ENCODE measurements around the gene ORMDL2.
A peak's percentile ranks its signal among the peaks of the same experiment; 100 is the strongest.
"Not testable (repeated sequence)": the region's sequence is repeated elsewhere in the genome, so short reads cannot be mapped to it uniquely, and the experiment has no call there.

ORMDL2 gene

DNA sequence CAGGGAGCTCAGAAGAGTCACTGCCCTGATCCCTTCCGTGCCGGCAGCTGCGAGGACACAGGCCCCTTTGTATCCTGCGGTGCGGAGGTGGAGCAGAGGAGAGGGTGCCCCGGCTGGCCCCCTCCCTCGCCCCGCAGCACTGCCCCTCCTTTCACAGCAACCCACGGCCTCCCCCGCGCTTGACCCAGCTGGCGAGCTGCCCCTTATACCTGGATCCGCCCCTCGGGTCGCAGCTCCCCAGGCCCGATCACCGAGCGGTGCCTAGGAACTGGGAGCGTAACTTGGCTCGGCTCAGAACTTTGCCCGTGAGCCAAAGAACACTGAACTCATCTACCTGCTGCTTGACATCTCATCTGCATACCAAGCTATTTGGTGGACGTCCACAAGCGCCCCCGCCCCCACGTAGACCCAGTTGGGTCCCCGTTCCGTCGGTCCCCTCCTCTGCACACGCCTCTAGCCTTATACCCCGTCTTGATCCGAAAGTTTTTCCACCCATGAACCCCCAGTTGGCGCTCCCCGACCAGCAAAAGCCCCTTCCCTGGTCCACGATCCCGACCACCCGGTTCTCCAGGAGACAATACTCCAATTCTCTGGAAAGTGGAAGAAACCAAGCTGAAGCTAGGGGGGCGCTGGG, 12.2 kb downstream of the ORMDL2 start:
- DNase-seq (ENCODE audit: low read depth) = peak; percentile 14

DNA sequence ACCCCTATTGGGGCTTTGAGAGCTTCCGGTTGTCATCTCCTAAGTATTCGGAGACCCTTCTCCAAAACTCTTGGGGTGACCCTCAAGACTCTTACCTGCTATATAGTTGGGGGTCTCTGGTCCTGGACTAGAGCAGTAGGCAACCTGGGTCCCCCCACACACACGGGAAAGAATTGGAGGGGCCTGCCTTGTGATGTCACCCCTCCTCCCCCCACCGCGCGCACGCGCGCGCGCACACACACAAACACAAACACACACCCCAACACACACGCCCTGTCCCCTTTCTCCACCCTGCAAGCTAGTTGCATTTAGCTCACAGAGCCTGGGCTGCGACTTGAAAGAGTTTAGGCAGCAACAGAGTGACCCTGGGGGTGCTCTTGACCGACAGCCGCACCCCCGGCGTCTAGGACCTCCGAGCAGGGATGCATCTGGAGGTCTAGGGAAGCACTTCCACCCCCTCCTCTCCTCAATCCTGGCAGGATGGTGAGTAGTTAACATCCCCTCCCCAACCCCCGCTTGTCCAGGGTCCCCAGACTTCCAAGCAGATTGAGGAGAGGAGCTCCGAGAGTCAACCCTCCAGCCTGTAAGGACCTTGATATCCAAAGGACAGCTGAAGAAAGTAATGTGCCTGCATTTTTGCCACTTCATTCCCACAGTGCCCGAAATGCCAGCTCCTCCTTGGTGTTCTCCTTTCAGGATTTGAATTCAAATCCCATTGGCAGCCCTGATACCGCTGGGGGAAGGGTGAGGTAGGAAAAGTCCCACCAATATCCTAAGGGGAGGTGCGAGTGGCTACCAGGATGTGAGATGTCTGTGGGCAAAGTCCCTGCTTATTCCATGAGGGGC, 13.0 kb downstream of the ORMDL2 start:
- peak; percentile 39 for DNase-seq (ENCODE audit: low read depth)

DNA sequence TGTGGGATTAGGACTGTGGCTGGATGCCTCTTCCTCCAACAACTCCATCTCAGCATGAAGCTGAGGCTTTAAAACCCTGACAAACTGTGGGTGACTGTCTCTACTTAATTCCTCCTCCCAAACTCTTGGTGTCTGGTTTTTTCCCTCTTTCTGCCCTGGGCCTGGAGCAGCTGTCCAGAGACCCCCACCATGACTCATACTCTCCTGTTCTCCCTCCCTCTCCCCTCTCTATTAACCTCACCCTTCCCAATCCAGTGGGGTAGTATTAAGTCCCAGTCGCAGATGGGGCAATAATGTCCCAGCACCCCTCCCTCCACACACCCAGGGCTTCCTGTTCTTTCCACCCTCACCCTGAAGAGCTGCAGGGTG, 13.6 kb downstream of the ORMDL2 start:
- no peak for DNase-seq (ENCODE audit: low read depth)

DNA sequence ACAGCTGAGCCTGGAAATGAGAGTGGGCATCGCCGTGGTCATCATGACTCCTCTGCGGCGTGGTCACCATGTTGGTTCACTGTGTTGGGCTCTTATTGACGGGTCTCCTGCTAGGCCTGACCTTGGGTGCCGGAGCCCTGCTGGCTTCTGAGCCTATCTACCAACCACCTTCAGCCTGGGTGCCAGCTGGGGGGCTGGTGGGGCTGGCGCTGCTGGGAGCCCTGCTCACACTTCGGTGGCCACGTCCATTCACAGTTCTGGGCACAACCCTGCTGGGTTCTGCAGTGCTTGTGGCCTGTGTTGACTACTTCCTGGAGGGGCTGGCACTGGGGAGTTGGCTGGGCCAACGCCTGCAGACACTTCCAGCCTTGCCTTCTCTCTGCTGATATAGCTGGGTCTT, 15.2 kb downstream of the ORMDL2 start:
- DNase-seq (ENCODE audit: low read depth) = no peak

DNA sequence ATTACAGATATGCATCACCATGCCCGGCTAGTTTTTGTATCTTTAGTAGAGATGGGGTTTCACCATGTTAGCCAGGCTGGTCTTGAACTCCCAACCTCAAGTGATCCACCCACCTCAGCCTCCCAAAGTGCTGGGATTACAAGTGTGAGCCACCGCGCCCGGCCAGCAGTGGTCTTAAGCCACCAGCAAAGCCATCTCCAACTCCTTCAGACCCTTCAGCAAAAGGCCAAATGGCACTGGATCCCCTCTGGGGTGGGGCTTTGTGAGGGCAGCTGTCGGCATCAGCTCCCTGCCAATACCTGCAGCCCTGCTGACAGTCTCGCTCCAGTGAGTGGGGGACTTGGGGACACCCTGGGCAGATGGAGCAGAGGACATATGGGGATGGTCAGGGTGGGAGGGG, 16.6 kb downstream of the ORMDL2 start:
- DNase-seq (ENCODE audit: low read depth) = not testable (repeated sequence)

DNA sequence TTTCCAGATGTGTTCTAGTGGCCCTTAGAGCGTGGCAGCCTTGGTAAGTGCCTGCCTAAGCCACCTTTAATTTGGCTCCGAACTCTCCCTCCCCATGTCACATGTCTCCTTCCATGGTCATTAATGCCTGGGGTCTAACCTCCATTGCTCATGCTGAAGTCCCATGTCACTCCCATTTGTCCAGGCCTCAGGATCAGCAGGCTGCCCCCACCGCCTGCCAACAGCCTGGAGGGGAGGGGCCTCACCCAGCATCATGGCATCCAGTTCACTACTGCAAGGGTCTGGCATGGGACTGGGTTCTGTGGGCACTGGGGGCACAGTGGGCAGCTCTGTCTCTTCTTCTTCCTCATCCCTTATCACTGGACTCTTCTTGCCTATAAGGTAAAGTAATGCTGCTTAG, 20.5 kb downstream of the ORMDL2 start:
- DNase-seq (ENCODE audit: low read depth) = no peak

DNA sequence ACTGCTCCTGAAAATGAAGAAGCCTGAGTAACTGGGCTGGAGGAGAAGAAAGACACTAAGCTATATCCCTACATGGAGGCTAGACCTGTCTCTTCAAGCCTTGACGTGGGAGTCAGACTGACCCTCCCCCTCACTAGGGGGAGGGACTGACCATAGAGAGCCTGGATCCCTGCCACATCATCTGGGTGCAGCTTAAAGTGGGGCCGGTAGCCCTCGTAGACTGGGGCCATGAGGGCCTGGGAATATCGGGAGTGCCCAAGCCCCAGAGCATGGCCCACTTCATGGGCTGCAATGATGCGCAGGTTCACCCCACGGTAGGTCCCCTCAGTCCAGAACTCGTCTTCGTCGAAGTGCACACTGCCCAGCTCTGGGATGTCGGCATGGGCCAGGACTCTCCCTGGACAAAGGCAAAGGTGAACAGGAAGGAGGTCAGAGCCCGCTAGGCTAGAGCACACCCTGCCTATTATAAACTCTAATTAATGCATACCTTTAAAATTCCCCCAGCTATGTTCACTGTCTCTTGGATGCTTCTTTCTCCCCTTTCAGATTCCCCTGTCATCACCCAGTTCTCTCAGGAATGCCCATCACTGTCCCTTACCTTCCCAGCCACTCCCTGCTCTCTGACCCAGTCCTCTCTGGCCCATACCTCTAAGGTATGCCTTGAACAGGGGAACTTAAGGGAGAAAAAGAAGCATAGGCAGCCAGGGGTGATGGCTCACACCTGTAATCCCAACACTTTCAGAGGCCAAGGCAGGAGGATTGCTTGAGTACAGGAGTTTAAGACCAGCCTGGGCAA, 21.7 kb downstream of the ORMDL2 start:
- DNase-seq (ENCODE audit: low read depth) = no peak

DNA sequence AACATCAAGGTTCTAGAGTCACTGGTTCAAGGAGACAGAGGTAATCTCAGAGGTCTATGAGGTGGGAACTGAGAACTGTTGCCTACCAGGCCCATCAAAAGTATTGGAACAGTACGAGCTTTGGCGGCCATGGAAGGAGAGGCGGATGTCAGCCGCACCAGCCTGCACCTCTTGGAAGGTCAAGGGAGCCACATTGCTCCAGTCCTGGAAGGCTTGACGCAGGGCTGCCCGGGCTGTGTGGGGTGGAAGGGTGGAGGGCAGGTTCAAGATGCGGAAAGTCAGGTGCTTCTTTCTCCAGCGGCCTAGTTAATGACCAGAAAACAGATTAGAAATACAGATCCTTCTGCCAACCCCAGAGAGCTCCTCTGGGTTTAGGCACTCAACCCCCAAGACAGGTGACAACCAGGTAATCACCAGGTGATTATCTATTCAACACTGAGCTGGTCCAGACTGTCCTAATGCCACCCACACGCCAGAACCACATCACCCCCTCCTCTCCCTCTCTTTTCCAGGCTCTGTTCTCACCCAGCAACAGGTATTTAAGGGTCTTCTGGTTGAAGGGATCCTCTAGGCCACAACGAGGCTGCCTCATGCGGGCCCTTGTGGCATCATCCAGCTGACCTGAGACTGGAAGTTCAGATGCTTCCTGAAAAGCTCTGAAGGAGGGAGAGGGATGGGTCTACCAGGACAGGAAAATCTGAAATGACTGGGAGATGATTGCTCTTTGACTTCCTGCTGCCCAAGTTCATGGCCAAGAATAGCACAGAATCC, 22.9 kb downstream of the ORMDL2 start:
- no peak for DNase-seq (ENCODE audit: low read depth)

DNA sequence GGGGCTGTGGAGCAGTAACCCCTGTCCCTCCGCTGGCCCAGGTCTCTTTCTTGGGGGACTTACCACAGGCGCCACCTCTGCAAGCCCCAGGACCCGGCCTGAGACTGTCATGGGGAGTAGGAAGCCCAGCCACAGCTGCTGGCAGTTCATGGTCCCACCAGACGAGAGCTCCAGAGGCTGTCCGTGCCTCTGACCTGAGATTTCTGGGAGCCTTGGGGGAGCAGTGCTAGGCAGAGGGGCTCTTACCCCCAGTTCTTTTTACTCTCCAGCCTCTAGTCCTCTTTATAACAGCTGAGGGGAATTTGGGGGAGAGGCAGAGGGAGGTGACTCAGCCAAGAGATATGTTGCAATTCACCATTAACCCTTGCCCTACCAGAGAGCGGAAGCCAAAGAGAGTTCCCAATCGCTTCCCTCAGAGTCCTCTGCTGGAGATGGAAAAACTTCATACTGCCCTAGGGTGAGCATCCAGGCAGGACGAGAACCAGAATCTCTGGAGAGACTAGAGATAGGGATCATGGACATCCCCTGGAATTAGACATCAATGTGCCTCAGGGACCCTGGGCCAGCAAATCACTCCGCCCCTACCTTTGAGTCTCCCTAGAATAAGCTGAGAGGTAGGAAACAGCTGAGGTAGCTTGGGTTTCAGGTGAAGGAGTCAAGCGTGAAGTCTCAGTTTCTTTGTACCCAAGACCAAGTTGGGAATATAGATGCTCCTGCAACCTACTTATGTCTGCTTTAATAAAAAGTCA, 25.0 kb downstream of the ORMDL2 start, which contains the start of gene MMP19:
TSS of gene MMP19 (minus strand) at position 256 of the 749 bp plus-strand sequence. CDS start at position 150, 106 bp downstream.
- DNase-seq (ENCODE audit: low read depth) = no peak

DNA sequence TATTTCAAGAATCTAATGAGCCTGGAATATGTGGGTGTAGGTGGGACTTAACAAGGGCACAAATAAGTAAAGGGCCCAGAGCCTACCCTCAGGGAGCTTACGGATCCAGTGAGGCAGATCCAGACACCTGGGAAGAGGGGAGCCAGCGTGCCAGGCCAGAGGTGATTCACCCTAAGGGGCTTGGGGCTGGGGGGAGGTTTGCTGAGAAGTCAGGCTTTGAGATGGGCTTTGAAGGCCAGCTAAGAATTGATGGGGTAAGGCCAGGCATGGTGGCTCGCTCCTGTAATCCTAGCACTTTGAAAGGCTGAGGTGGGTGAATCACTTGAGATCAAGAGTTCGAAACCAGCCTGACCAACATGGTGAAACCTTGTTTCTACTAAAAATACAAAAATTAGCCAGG, 25.6 kb downstream of the ORMDL2 start:
- DNase-seq (ENCODE audit: low read depth) = no peak

DNA sequence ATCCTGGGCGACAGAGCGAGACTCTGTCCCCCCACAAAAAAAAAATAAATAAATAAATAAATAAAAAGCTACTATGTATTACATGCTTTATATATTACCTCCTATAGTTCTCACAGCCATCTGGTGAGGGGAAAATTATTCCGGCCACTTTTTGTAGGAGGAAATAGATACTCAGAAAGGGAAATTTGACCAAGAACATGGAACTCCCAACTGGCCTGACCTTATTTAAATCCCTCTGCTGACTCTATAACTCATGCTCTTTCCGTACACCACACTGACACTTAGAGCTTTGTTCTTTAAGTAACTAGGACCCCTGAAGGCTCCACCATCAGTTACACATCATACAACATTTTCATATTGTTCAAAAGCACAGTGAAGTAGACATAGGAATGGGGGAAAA, 27.1 kb downstream of the ORMDL2 start:
- no peak for DNase-seq (ENCODE audit: low read depth)

DNA sequence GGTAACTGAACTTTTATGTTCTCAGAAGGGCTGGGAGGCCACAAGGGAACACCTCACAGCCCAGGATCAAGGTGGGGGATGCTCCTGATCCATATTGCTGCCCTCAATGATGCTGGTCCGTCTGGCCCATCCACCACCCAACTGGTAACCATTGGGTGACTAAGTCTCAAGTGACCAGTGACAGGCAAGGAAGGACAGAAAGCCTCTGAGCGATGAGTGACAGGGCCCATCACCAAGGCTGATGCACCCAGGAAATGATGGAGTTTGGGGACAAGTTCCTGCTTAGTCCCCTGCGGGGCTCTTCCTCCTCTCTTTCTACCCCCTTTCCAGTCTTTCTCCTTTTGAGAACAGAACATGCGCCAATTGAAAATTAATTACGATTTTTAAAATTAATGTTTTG, 27.5 kb downstream of the ORMDL2 start:
- DNase-seq (ENCODE audit: low read depth) = no peak

DNA sequence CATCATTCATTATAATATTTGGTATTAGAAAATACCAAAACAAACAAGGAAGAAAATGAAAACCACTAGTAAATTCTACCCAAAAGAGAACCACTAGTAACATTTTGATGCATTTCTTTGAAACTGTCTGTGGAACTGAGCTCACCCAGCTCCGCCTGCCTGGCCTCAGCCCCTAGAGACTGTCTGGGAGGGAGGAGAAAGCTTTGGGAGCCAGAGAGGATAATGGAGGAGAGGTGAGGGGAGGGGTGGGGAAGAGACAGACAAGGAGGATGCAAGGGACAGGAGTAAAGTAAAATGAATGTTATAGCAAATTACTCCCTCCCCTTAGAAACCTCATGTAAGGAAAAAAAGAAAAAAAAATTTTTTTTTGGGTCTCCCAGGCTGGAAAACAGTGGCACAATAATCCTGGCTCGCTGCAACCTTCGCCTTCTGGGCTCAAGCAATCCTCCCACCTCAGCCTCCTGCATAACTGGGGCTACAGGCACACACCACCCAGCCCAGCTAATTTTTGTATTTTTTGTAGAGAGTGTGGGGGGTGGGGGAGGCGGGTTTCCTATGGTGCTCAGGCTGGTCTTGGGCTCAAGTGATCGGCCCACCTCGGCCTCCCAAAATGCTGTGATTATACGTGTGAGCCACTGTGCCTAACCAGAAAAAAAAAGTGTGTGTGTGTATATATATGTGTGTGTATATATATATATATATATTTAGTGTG, 28.1 kb downstream of the ORMDL2 start:
- DNase-seq (ENCODE audit: low read depth) = no peak

DNA sequence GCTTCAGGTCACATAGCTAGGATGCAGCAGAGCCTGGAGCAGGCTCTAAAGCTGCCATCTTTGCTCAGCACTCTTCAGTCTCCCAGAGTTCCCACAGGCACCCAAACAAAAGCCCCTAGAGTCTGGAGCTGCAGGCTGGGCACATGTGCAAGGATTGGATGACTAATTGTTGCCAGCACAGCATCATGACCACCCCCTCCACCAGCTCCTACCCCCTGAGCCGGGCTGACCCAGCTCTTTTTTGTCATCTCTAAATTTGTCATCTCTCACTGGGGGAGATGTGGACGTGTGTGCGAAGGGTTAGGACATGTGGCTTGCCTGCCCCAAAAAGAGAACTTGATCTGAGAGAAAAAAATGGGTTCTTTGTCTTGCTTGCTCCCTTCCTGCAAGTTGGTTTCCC, 29.2 kb downstream of the ORMDL2 start:
- DNase-seq (ENCODE audit: low read depth) = no peak

DNA sequence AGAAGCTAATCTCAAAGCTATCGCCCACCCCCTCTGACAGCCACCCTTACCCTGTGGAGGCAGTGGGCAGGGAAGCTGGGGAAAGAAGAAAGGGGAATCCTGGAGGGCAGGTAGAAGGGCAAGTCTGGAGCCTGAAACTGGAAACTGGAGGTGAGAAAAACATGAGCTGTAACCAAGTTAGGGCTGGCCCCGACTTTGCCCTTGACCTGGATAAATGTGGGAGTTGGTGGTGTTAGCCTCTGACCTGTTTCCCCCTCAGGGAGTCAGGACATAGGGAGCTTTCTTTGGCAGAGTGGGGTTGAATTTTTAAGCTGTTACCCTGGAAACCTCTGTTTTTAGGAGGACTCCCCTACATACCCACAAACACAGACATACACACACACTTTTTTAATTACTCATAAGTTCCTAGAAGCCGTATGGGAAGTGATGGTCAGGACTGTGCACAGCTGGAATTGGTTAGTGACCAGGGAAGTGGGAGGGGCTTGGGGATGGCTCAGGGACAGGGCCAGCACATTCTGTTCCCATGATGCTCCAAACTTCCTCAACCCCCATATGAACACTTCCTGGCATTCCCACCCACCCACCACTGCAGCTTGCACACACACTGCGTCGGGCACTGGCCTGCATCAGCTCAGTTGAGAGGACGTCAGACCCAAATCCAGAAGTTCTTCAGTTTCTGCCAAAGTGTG, 29.9 kb downstream of the ORMDL2 start:
- no peak for DNase-seq (ENCODE audit: low read depth)

DNA sequence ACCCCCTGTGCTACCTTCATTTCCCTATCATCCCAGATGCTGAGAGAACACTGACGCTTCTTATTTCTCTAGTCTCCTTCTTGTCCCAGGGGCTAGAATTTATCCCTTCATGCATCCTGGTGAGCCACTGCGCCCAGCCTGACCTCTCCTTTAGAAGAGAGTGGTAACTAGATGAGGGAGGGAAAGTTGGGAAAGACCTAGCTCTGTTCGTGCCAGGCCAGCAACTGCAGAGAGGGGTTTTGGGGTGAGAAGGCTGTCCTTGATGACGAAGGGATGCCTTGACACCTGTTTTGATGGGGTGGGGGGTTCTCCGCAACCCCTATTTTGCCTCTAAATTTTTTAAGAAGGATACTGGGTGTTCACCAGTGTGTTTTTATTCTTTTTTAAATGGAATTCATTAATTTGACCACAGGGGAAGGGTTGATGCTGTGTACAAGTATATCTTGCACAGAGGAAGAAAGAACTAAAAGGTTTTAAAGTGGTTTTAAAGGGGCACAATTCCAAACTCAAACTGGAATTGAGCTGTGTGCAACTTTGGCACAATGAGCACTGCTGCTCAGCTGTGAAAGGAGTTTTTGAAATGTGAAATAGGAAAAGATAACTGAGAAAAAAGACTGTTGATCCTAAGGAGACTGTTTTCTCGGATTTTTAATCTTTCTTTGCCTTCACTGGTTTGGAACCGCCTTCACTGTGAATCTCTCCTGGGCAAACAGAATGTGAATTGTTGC, 31.9 kb downstream of the ORMDL2 start:
- DNase-seq (ENCODE audit: low read depth) = no peak

DNA sequence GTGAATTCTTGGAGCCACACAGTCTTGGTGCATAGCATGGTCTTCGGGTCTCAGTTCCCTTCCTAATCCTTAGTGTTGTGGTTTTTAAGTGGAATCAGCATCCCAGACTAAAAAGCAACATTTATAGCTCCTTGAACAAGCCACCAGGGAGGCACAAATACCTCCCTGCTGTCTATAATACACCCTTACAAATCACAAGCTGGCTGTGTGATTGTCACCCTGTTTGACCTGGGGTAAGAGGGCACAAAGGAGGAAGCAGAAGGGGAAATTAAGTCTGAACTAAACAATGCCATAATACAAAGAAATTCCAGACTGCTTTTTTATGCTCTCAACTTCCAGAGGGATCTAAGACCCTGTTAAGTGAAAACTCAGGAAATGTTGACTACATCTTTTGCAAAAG, 32.6 kb downstream of the ORMDL2 start:
- DNase-seq (ENCODE audit: low read depth) = no peak

DNA sequence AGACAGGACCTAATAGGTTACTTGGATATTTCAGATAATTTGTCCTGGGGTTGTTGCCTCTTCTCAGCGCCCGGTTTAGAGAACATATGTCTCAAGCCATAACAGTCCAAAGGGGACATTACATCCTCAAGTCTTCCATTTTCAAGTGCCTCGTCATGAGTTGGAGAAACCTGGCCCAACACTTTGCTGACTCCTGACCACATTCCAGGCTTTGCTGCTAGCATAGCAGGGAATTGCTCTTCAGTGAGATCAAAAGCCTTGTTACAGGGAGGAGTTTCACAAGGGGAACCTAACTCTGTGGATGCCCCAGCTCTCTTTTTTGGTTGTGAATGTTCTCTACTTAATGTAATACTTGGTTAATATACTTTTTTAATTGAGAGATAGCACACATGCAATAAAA, 33.1 kb downstream of the ORMDL2 start:
- no peak for DNase-seq (ENCODE audit: low read depth)

DNA sequence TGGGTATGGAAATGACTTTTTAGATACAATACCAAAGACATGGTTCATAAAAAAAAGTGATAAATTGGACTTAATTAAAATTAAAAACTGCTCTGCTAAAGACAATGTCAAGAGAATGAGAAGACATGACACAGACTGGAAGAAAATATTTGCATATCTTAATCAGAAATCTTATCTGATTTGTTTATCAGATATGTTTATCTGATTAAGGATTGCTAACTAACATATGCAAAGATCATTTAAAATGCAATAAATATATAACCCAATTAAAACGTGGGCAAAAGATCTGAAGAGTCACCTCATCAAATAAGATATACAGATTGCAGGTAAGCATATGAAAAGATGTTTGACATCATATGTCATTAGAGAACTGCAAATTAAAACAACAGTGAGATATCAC, 34.9 kb downstream of the ORMDL2 start:
- no peak for DNase-seq (ENCODE audit: low read depth)

Measured in activated T-cell treated with anti-CD3 and anti-CD28 coated beads for 24 hours (primary cell).